Fibroblast of lung (primary cell): ENCODE measurements around the gene C1orf74. TPM values are rescaled to one million over a fixed set of nuclear protein-coding genes. Genes with fewer than 3 reads are reported as not detected.

Experiments used
- DNase-seq, 2 donors: peaks; one replicate each; pipeline versions ENCODE4 v3.0.0 to v3.0.0-alpha.2; 2010; ENCODE audit warnings: low read depth in 2 of 2
- H2AFZ ChIP-seq: 2 replicates; pipeline ENCODE4 v1.5.1; 2012; ENCODE audit warnings: low read length, control low read depth, inconsistent platforms
- H3K27ac ChIP-seq: 2 replicates; pipeline ENCODE4 v1.5.1; 2011; ENCODE audit warnings: low read length, control low read depth; ENCODE audit not compliant: insufficient read depth
- H3K27me3 ChIP-seq: 2 replicates; pipeline ENCODE4 v1.5.1; 2011; ENCODE audit warnings: mild to moderate bottlenecking, low read length; ENCODE audit not compliant: control insufficient read depth, insufficient read depth
- H3K36me3 ChIP-seq: 2 replicates; pipeline ENCODE4 v1.5.1; 2011; ENCODE audit warnings: low read length; ENCODE audit not compliant: control insufficient read depth, insufficient read depth
- H3K4me1 ChIP-seq: 2 replicates; pipeline ENCODE4 v1.5.1; 2011; ENCODE audit warnings: low read length; ENCODE audit not compliant: control insufficient read depth, insufficient read depth; ENCODE audit errors: extremely low read depth
- H3K4me2 ChIP-seq: 2 replicates; pipeline ENCODE4 v1.5.1; 2011; ENCODE audit warnings: low read length, control low read depth; ENCODE audit not compliant: insufficient read depth; ENCODE audit errors: extremely low read depth
- H3K4me3 ChIP-seq, 4 experiments: fragments of 200-600 bp in 1 of 4; sonication (generic) in 1 of 4; replicated peaks in 1 of 4; 2 replicates each; pipeline ENCODE4 v1.5.1; 2011 to 2016; ENCODE audit warnings: low read length in 4 of 4, low read depth in 3 of 4, mild to moderate bottlenecking in 3 of 4, control low read depth in 2 of 4, inconsistent platforms in 1 of 4, mixed read lengths in 1 of 4; ENCODE audit not compliant: insufficient read depth in 1 of 4; ENCODE audit errors: control extremely low read depth in 1 of 4
- H3K79me2 ChIP-seq: 2 replicates; pipeline ENCODE4 v1.5.1; 2012; ENCODE audit warnings: mild to moderate bottlenecking, low read length, inconsistent platforms; ENCODE audit not compliant: control insufficient read depth, insufficient read depth
- H3K9ac ChIP-seq: 2 replicates; pipeline ENCODE4 v1.5.1; 2011; ENCODE audit warnings: mild to moderate bottlenecking, low read length, control low read depth; ENCODE audit not compliant: insufficient read depth
- H3K9me3 ChIP-seq: 2 replicates; pipeline ENCODE4 v1.5.1; 2012; ENCODE audit warnings: low read depth, low read length; ENCODE audit not compliant: control insufficient read depth, insufficient read depth
- H4K20me1 ChIP-seq: 2 replicates; pipeline ENCODE4 v1.5.1; 2011; ENCODE audit warnings: low read length; ENCODE audit not compliant: control insufficient read depth, insufficient read depth; ENCODE audit errors: extremely low read depth
- EZH2 ChIP-seq: IDR thresholded peaks from 2 replicates; pipeline ENCODE4 v1.5.1; 2012; ENCODE audit warnings: low read length, control low read depth, mild to moderate bottlenecking; ENCODE audit errors: missing control alignments
- polyA minus RNA-seq: library from RNA; depleted of rRNA, polyadenylated mRNA; stranded (reverse); fragments of >200 nt; gene quantifications from 2 replicates; pipeline ENCODE4 v1.2.3, GENCODE V29; 2011; ENCODE audit warnings: low replicate concordance
- polyA plus RNA-seq, 2 donors: library from polyadenylated mRNA; depleted of rRNA in 1 of 2; stranded (reverse) in 1 of 2; unstranded in 1 of 2; fragments of >200 nt; gene quantifications; 2 replicates each; pipeline ENCODE4 v1.2.1, GENCODE V29; 2011 to 2012; ENCODE audit warnings: missing spikeins in 1 of 2
- total RNA-seq: library from RNA; depleted of rRNA; stranded (reverse); fragments of >200 nt; gene quantifications from 2 replicates; pipeline ENCODE4 v1.2.1, GENCODE V29; 2014
- TF ChIP-seq, protein P1 (sequence below), 2 donors: IDR thresholded peaks in 1 of 2; conservative IDR thresholded peaks in 1 of 2; 1 replicate in 1 of 2; 2 replicates in 1 of 2; pipeline ENCODE4 v1.5.1; 2011 to 2012; ENCODE audit warnings: low read length in 2 of 2, control low read depth in 1 of 2, inconsistent platforms in 1 of 2, low read depth in 1 of 2, mild to moderate bottlenecking in 1 of 2

C1orf74 gene
- total RNA-seq (3.1 and 4.3 TPM in 2 replicates), polyA plus RNA-seq (1.8 and 2.2 TPM in 2 replicates), polyA minus RNA-seq (2.1 and 4.5 TPM in 2 replicates)
- polyA plus RNA-seq (2012): 1.6 and 1.8 TPM in 2 replicates

GRCh38 chr1:209784265-209785169 lies at the start of gene C1orf74:
TSS of gene C1orf74 (minus strand) at chr1:209784559. CDS start at chr1:209783634, 925 bp downstream.
- H4K20me1 ChIP-seq: no peaks in the 10 kb centered on the region
- peak within 1 kb of the TSS; percentile 58 to 98 (median 88) for H3K4me3 ChIP-seq
- no peaks in the 10 kb centered on the region for H3K4me1 ChIP-seq
- peak within 1 kb of the TSS; percentile 73 for H3K4me2 ChIP-seq
- peak within 1 kb of the TSS; percentile 71 for H3K27ac ChIP-seq
- H3K9ac ChIP-seq: peak within 1 kb of the TSS; percentile 78
- no peaks in the 10 kb centered on the region for H3K79me2 ChIP-seq
- peaks cover 4% of the 10 kb centered on the region for H3K27me3 ChIP-seq
- peak; percentile 96 to 97 for DNase-seq
- TF ChIP-seq EZH2: no peak
- TF ChIP-seq, protein P1, sequence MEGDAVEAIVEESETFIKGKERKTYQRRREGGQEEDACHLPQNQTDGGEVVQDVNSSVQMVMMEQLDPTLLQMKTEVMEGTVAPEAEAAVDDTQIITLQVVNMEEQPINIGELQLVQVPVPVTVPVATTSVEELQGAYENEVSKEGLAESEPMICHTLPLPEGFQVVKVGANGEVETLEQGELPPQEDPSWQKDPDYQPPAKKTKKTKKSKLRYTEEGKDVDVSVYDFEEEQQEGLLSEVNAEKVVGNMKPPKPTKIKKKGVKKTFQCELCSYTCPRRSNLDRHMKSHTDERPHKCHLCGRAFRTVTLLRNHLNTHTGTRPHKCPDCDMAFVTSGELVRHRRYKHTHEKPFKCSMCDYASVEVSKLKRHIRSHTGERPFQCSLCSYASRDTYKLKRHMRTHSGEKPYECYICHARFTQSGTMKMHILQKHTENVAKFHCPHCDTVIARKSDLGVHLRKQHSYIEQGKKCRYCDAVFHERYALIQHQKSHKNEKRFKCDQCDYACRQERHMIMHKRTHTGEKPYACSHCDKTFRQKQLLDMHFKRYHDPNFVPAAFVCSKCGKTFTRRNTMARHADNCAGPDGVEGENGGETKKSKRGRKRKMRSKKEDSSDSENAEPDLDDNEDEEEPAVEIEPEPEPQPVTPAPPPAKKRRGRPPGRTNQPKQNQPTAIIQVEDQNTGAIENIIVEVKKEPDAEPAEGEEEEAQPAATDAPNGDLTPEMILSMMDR (conservative IDR thresholded peaks at IDR 0.05 in 1 of 2, IDR thresholded peaks at IDR 0.05 in 1 of 2; ENCODE audit: low read depth in 1 of 2, low read length in 2 of 2): no peak
- H2AFZ ChIP-seq: peak within 1 kb of the TSS; percentile 96
- no peaks in the 10 kb centered on the region for H3K36me3 ChIP-seq
- H3K9me3 ChIP-seq: no peaks in the 10 kb centered on the region

GRCh38 chr1:209831615-209832014 lies 47.3 kb upstream of the C1orf74 start:
- Histone ChIP-seq H3K27ac (peak overlapping the region; percentile 6), H3K79me2 (peaks cover 21% of the 10 kb centered on the region), H3K9me3 (no peaks in the 10 kb centered on the region), H3K4me1 (peaks cover 13% of the 10 kb centered on the region), H2AFZ (no peak overlapping the region), H3K27me3 (no peaks in the 10 kb centered on the region), H4K20me1 (no peaks in the 10 kb centered on the region), H3K4me3 (no peak overlapping the region), H3K36me3 (peaks cover 9% of the 10 kb centered on the region), H3K9ac (no peak overlapping the region), H3K4me2 (peak overlapping the region; percentile 2)
- peak; percentile 33 to 63 for DNase-seq
- TF ChIP-seq, protein P1 (conservative IDR thresholded peaks at IDR 0.05 in 1 of 2, IDR thresholded peaks at IDR 0.05 in 1 of 2; ENCODE audit: low read depth in 1 of 2, low read length in 2 of 2): no peak
- no peak for TF ChIP-seq EZH2

DNA sequence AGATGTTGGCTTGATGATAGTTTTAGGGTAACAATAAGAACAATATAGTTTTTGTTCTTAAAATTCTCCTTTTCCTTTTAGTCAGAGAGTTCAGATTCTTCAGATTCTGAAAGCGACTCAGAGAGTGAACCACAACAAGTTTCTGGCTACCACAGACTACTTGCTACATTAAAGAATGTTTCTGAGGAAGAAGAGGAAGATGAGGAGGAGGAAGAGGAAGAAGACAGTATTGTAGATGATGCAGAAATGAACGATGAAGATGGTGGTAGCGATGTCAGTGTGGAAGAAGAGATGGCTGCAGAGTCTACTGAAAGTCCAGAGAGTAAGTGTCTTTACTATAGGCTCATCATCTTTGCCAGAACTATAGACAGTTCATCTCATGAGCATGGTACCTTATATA lies 46.4 kb upstream of the C1orf74 start:
- no peaks in the 10 kb centered on the region for H3K27me3 ChIP-seq
- no peak overlapping the region for H3K9ac ChIP-seq
- no peak for TF ChIP-seq EZH2
- TF ChIP-seq, protein P1 (conservative IDR thresholded peaks at IDR 0.05 in 1 of 2, IDR thresholded peaks at IDR 0.05 in 1 of 2; ENCODE audit: low read depth in 1 of 2, low read length in 2 of 2): no peak
- H3K4me3 ChIP-seq: no peak overlapping the region
- peaks cover 9% of the 10 kb centered on the region for H3K36me3 ChIP-seq
- H3K4me2 ChIP-seq: no peak overlapping the region
- DNase-seq: no peak
- H3K27ac ChIP-seq: no peak overlapping the region
- H3K9me3 ChIP-seq: no peaks in the 10 kb centered on the region
- H3K4me1 ChIP-seq: peaks cover 10% of the 10 kb centered on the region
- H4K20me1 ChIP-seq: no peaks in the 10 kb centered on the region
- peaks cover 21% of the 10 kb centered on the region for H3K79me2 ChIP-seq
- H2AFZ ChIP-seq: no peak overlapping the region
